Psoas muscle (tissue), 8 donors: ENCODE data around the gene IGFL4. TPM values are rescaled to one million over a fixed set of nuclear protein-coding genes. Genes with fewer than 3 reads are reported as not detected.

ENCODE experiments used
- ATAC-seq, 4 donors: fragments of 200-7000 bp; cut with Tn5 transposase; one replicate each; pipeline ENCODE4 v1.9.1; 2020; ENCODE audit warnings: moderate library complexity in 3 of 4, mild to moderate bottlenecking in 2 of 4
- DNase-seq, 2 donors: peaks; one replicate each; pipeline ENCODE4 v3.0.0-alpha.2; 2020
- H3K27ac ChIP-seq: fragments of 200-600 bp; one replicate; pipeline ENCODE4 v1.8.0; 2022
- H3K27me3 ChIP-seq, 3 donors: fragments of 200-600 bp in 1 of 3; one replicate each; pipeline versions ENCODE4 v1.6.1 to v1.8.0; 2013 to 2022; ENCODE audit warnings: low read length in 2 of 3, mild to moderate bottlenecking in 2 of 3, moderate library complexity in 1 of 3; ENCODE audit not compliant: insufficient read depth in 3 of 3
- H3K36me3 ChIP-seq, 2 donors: fragments of 200-600 bp in 1 of 2; one replicate each; pipeline versions ENCODE4 v1.6.1 to v1.8.0; 2013 to 2022; ENCODE audit warnings: low read depth in 1 of 2, mild to moderate bottlenecking in 1 of 2, moderate library complexity in 1 of 2; ENCODE audit not compliant: insufficient read depth in 1 of 2
- H3K4me1 ChIP-seq: fragments of 200-600 bp; one replicate; pipeline ENCODE4 v1.8.0; 2022
- H3K4me3 ChIP-seq: fragments of 200-600 bp; one replicate; pipeline ENCODE4 v1.8.0; 2022; ENCODE audit warnings: mild to moderate bottlenecking
- H3K9me3 ChIP-seq: fragments of 200-600 bp; one replicate; pipeline ENCODE4 v1.8.0; 2022
- CTCF ChIP-seq: fragments of 200-600 bp; IDR thresholded peaks from one replicate; pipeline ENCODE4 v1.8.0; 2022; ENCODE audit warnings: antibody characterized with exemption
- WGBS, 3 donors: extraction: QIAGEN DNeasy Blood & Tissue Kit; methylation state at CpG; one replicate each; pipeline versions ENCODE4 v1.1.6 to v1.1.7; 2013; 5-methylcytosine and 5-hydroxymethylcytosine counted together
- intact Hi-C, 2 donors: fragments of 100-400 bp; cut with DNase I; formaldehyde crosslinking; loops; one replicate each; pipeline versions ENCODE4 v1.11.0 to v1.14.2; 2022
- polyA plus RNA-seq, 3 donors: library from polyadenylated mRNA; stranded (reverse); fragments of 200-250 nt; gene quantifications; one replicate each; pipeline ENCODE4 v1.2.3, GENCODE V29; 2013
- total RNA-seq, 4 donors: library from RNA; stranded (reverse); fragmentation: NEBNext Ultra II Directional in 2 of 4; extraction: Animal tissue kit (Norgen Biotek cat#: 25700) in 2 of 4; gene quantifications; one replicate each; pipeline versions ENCODE4 v1.2.1 to v1.2.4, GENCODE V29; 2021 to 2023
- donor health status: healthy with polysubstance abuse.
- donor health status: DM: no; HTN: no; CAD: no; lungs with moderate emphysema.
- donor health status: Bipolar disorder and iron deficiency.
- donor health status: healthy.
- donor health status: DM: yes; HTN: yes; CAD: no.
- donor health status: DM: no; HTN: no; CAD: no.
- donor health status: DM: no; HTN: no; CAD: no.
- donor health status: DM: yes; HTN: yes; CAD: no.

The IGFL4 gene
- total and polyA plus RNA-seq, 7 donors: not detected

DNA sequence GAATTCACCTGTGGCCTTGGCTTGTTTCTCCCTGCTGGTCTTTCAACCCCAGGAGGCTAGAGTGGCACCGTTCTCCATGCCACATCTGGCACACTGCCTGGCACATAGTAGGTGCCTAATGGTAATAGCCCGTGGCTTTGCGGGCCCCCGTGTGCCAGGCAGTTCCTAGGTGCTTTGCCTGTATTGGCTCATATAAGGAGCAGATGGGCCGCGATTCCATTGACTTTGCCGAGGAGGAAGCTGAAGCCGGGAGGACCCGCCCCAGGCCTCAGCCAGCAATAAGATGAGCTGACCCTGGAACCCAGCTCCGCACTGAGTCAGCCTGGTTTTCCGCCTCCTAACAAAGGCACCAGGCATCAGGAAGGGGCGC is 18.8 kb downstream of the IGFL4 start:
- WGBS, 3 donors: 41 to 52% (median 41%) methylated on average over 12 of the region's 12 CpGs
- H3K27ac ChIP-seq: no peak overlapping the region
- ATAC-seq (no peak), DNase-seq (no peak)
- intact Hi-C loops: no loop called here
- H3K9me3 ChIP-seq: no peaks in the 10 kb centered on the region
- H3K4me1 ChIP-seq: no peaks in the 10 kb centered on the region
- peaks cover 0 to 49% (median 5%) of the 10 kb centered on the region in 3 donors for H3K27me3 ChIP-seq
- no peak for TF ChIP-seq CTCF
- no peak overlapping the region for H3K4me3 ChIP-seq
- no peaks in the 10 kb centered on the region for H3K36me3 ChIP-seq

DNA sequence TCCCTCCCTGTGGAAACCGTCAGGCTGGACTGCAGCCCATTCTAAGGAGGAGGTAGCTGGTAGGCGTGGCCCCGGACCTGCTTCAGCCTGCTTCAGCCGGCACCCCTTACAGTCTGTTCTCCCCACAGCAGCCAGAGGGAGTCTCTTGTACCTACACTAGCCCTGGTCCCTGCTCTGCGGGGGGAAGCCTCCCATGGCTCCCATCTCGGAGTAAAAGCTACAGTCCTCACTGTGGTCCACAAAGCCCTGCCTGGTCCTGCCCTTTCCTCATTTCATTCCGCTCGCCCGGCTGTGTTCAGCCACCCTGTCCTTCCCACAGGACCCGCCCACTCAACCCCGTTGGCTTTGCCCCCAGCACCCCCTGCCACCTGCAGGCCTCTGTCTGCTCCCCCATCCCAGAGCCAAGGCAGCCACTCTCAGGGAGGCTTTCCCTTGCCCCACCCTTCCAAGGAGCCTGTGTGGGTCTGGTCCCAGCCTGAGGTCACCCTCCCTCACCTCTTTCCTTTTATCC is 19.2 kb downstream of the IGFL4 start:
- TF ChIP-seq CTCF: no peak
- Histone ChIP-seq H3K4me3 (no peak overlapping the region), H3K27me3 (peaks cover 0 to 48% (median 5%) of the 10 kb centered on the region in 3 donors), H3K4me1 (no peaks in the 10 kb centered on the region), H3K27ac (no peak overlapping the region), H3K36me3 (no peaks in the 10 kb centered on the region), H3K9me3 (no peaks in the 10 kb centered on the region)
- ATAC-seq (no peak), DNase-seq (no peak)
- 52 to 71% (median 59%) methylated on average over 11 of the region's 11 CpGs for WGBS, 3 donors
- intact Hi-C loops: no loop called here

- TF ChIP-seq CTCF: no peak
Measured at GRCh38 chr19:46020819-46021125, 20.0 kb downstream of the IGFL4 start.

GRCh38 chr19:46019270-46019669 is 21.5 kb downstream of the IGFL4 start:
- Histone ChIP-seq H3K4me1 (no peaks in the 10 kb centered on the region), H3K4me3 (no peak overlapping the region), H3K27me3 (peaks cover 0 to 47% (median 24%) of the 10 kb centered on the region in 3 donors), H3K27ac (no peak overlapping the region), H3K9me3 (no peaks in the 10 kb centered on the region), H3K36me3 (no peaks in the 10 kb centered on the region)
- ATAC-seq (no peak), DNase-seq (no peak)
- intact Hi-C loops: loop anchor here in 1 of 2 donors (5.0 kb wide), 1 partner anchor 152 kb away; no protein-coding TSS in a partner anchor
- 82 to 88% (median 83%) methylated on average over 13 of the region's 13 CpGs for WGBS, 3 donors
- TF ChIP-seq CTCF: no peak

More at GRCh38 chr19:46020819-46021125, 20.0 kb downstream of the IGFL4 start:
- no peaks in the 10 kb centered on the region for H3K9me3 ChIP-seq
- H3K4me1 ChIP-seq: no peaks in the 10 kb centered on the region
- ATAC-seq (no peak), DNase-seq (no peak)
- WGBS, 3 donors: 66 to 73% (median 69%) methylated on average over 7 of the region's 7 CpGs
- H3K4me3 ChIP-seq: no peak overlapping the region
- H3K36me3 ChIP-seq: no peaks in the 10 kb centered on the region
- no peak overlapping the region for H3K27ac ChIP-seq
- peaks cover 0 to 45% (median 12%) of the 10 kb centered on the region in 3 donors for H3K27me3 ChIP-seq
- intact Hi-C loops: no loop called here

- Histone ChIP-seq H3K36me3 (no peaks in the 10 kb centered on the region), H3K4me3 (no peak overlapping the region), H3K4me1 (no peaks in the 10 kb centered on the region), H3K27me3 (peaks cover 0 to 51% (median 24%) of the 10 kb centered on the region in 3 donors), H3K9me3 (no peaks in the 10 kb centered on the region), H3K27ac (no peak overlapping the region)
- intact Hi-C loops: loop anchor here in 1 of 2 donors (5.0 kb wide), 1 partner anchor 151 kb away; no protein-coding TSS in a partner anchor
- 94 to 96% (median 95%) methylated on average over 10 of the region's 10 CpGs for WGBS, 3 donors
- TF ChIP-seq CTCF: no peak
- ATAC-seq (no peak), DNase-seq (no peak)
Measured at GRCh38 chr19:46018729-46019251, 22.0 kb downstream of the IGFL4 start.
